HAP-1 (cell line): ENCODE data around the gene SLC2A8.

Experiments
- DNase-seq, 2 experiments: peaks; one replicate each; pipeline ENCODE4 v3.0.0-alpha.2; 2016 to 2020; ENCODE audit warnings: low spot score in 2 of 2
- H3K27me3 ChIP-seq: fragments of 250-450 bp; sonication (Bioruptor Pico); 2 replicates; pipeline ENCODE4 v1.5.1; 2020; ENCODE audit warnings: low read depth, mild to moderate bottlenecking, moderate library complexity
- H3K36me3 ChIP-seq: fragments of 250-450 bp; sonication (Bioruptor Pico); replicated peaks from 2 replicates; pipeline ENCODE4 v1.5.1; 2020; ENCODE audit warnings: mild to moderate bottlenecking
- H3K4me1 ChIP-seq: fragments of 250-450 bp; sonication (Bioruptor Pico); 2 replicates; pipeline ENCODE4 v1.5.1; 2020; ENCODE audit warnings: mild to moderate bottlenecking
- H3K4me3 ChIP-seq: fragments of 250-450 bp; sonication (Bioruptor Pico); 2 replicates; pipeline ENCODE4 v1.5.1; 2020; ENCODE audit warnings: mild to moderate bottlenecking, moderate library complexity
- H3K9me3 ChIP-seq: fragments of 250-450 bp; sonication (Bioruptor Pico); 2 replicates; pipeline ENCODE4 v1.5.1; 2020; ENCODE audit warnings: mild to moderate bottlenecking, moderate library complexity
- in situ Hi-C: fragments of 300-500 bp; cut with MboI; formaldehyde crosslinking; loops from 3 replicates; pipeline ENCODE4 v1.14.3; 2020; ENCODE audit warnings: low sequenced_read_pairs, inconsistent platforms, mixed read lengths

The SLC2A8 gene

GRCh38 chr9:127396808-127397645 lies at the start of gene SLC2A8:
Gene SLC2A8 (plus strand): TSS chr9:127397169. CDS start chr9:127397231, 62 bp downstream.
- Histone ChIP-seq H3K27me3 (no peaks in the 10 kb centered on the region), H3K36me3 (peaks cover 14% of the 10 kb centered on the region; the same call in 1 of the 2 replicates), H3K4me3 (peak within 1 kb of the TSS; percentile 53), H3K4me1 (no peaks in the 10 kb centered on the region; the same call in none of the 2 replicates), H3K9me3 (no peaks in the 10 kb centered on the region)
- DNase-seq, result peak; percentile 99
- in situ Hi-C loops, result loop anchor here (10.0 kb wide), 1 partner anchor 182 kb away; no protein-coding TSS in a partner anchor

GRCh38 chr9:127347831-127348776 lies 48.9 kb upstream of the SLC2A8 start:
- DNase-seq, result no peak
- in situ Hi-C loops, result no loop called here
- no peak overlapping the region for H3K4me3 ChIP-seq

GRCh38 chr9:127349483-127350113 lies 47.4 kb upstream of the SLC2A8 start:
- in situ Hi-C loops, result no loop called here
- Histone ChIP-seq H3K4me3 (no peak overlapping the region), H3K4me1 (no peaks in the 10 kb centered on the region), H3K9me3 (no peaks in the 10 kb centered on the region), H3K36me3 (peaks cover 8% of the 10 kb centered on the region), H3K27me3 (no peaks in the 10 kb centered on the region)
- no peak for DNase-seq

More at GRCh38 chr9:127347831-127348776, 48.9 kb upstream of the SLC2A8 start:
- H3K4me1 ChIP-seq, result no peaks in the 10 kb centered on the region
- no peaks in the 10 kb centered on the region for H3K9me3 ChIP-seq
- no peaks in the 10 kb centered on the region for H3K27me3 ChIP-seq
- peaks cover 9% of the 10 kb centered on the region for H3K36me3 ChIP-seq

GRCh38 chr9:127351182-127352166 lies 45.5 kb upstream of the SLC2A8 start:
- no peak overlapping the region for H3K4me3 ChIP-seq
- no peaks in the 10 kb centered on the region for H3K27me3 ChIP-seq
- no peaks in the 10 kb centered on the region; the same call in 1 of the 2 replicates for H3K36me3 ChIP-seq
- in situ Hi-C loops, result no loop called here
- H3K4me1 ChIP-seq, result no peaks in the 10 kb centered on the region
- DNase-seq, result peak in 1 of 2 experiments; percentile 42
- H3K9me3 ChIP-seq, result no peaks in the 10 kb centered on the region

- Histone ChIP-seq H3K4me3 (no peak overlapping the region), H3K9me3 (no peaks in the 10 kb centered on the region), H3K27me3 (no peaks in the 10 kb centered on the region), H3K4me1 (no peaks in the 10 kb centered on the region), H3K36me3 (0 out of 2 replicates have a peak, but pooled peaks cover 3% of the 10 kb centered on the region)
- DNase-seq, result no peak
- in situ Hi-C loops, result no loop called here
Measured at GRCh38 chr9:127353882-127354281, 43.1 kb upstream of the SLC2A8 start.

GRCh38 chr9:127356906-127357305 lies 40.1 kb upstream of the SLC2A8 start:
- Histone ChIP-seq H3K4me3 (no peak overlapping the region), H3K4me1 (no peaks in the 10 kb centered on the region), H3K27me3 (no peaks in the 10 kb centered on the region), H3K9me3 (no peaks in the 10 kb centered on the region), H3K36me3 (0 out of 2 replicates have a peak, but pooled peaks cover 3% of the 10 kb centered on the region)
- in situ Hi-C loops, result no loop called here
- DNase-seq, result no peak

- Histone ChIP-seq H3K36me3 (0 out of 2 replicates have a peak, but pooled peaks cover 3% of the 10 kb centered on the region), H3K4me3 (no peak overlapping the region), H3K27me3 (no peaks in the 10 kb centered on the region), H3K9me3 (no peaks in the 10 kb centered on the region), H3K4me1 (no peaks in the 10 kb centered on the region)
- DNase-seq, result no peak
- in situ Hi-C loops, result no loop called here
Measured at GRCh38 chr9:127358023-127358535, 38.9 kb upstream of the SLC2A8 start.

- no peaks in the 10 kb centered on the region for H3K9me3 ChIP-seq
- H3K4me3 ChIP-seq, result no peak overlapping the region
- no peak for DNase-seq
- H3K36me3 ChIP-seq, result 0 out of 2 replicates have a peak, but pooled peaks cover 3% of the 10 kb centered on the region
- H3K27me3 ChIP-seq, result no peaks in the 10 kb centered on the region
- in situ Hi-C loops, result no loop called here
- H3K4me1 ChIP-seq, result no peaks in the 10 kb centered on the region
Measured at GRCh38 chr9:127358770-127359169, 38.2 kb upstream of the SLC2A8 start.

GRCh38 chr9:127360250-127360649 lies 36.7 kb upstream of the SLC2A8 start:
- in situ Hi-C loops, result no loop called here
- Histone ChIP-seq H3K9me3 (no peaks in the 10 kb centered on the region), H3K4me3 (no peak overlapping the region), H3K4me1 (no peaks in the 10 kb centered on the region), H3K27me3 (no peaks in the 10 kb centered on the region), H3K36me3 (0 out of 2 replicates have a peak, but pooled peaks cover 3% of the 10 kb centered on the region)
- DNase-seq, result no peak

- H3K36me3 ChIP-seq, result 0 out of 2 replicates have a peak, but pooled peaks cover 3% of the 10 kb centered on the region
- in situ Hi-C loops, result no loop called here
- peak in 1 of 2 experiments; percentile 45 for DNase-seq
- no peak overlapping the region for H3K4me3 ChIP-seq
- no peaks in the 10 kb centered on the region for H3K4me1 ChIP-seq
- no peaks in the 10 kb centered on the region for H3K27me3 ChIP-seq
- H3K9me3 ChIP-seq, result no peaks in the 10 kb centered on the region
Measured at GRCh38 chr9:127360829-127361228, 36.1 kb upstream of the SLC2A8 start.

GRCh38 chr9:127361561-127361960 lies 35.4 kb upstream of the SLC2A8 start:
- Histone ChIP-seq H3K36me3 (0 out of 2 replicates have a peak, but pooled peaks cover 3% of the 10 kb centered on the region), H3K4me3 (no peak overlapping the region), H3K9me3 (no peaks in the 10 kb centered on the region), H3K4me1 (no peaks in the 10 kb centered on the region), H3K27me3 (no peaks in the 10 kb centered on the region)
- DNase-seq, result no peak
- in situ Hi-C loops, result no loop called here

- Histone ChIP-seq H3K4me3 (no peak overlapping the region), H3K36me3 (no peaks in the 10 kb centered on the region), H3K27me3 (no peaks in the 10 kb centered on the region), H3K9me3 (no peaks in the 10 kb centered on the region), H3K4me1 (no peaks in the 10 kb centered on the region)
- in situ Hi-C loops, result no loop called here
- DNase-seq, result no peak
Measured at GRCh38 chr9:127362829-127363228, 34.1 kb upstream of the SLC2A8 start.
